Ascending aorta (tissue), 2 donors: ENCODE measurements around the gene ISG20L2. TPM values are rescaled to one million over a fixed set of nuclear protein-coding genes. Genes with fewer than 3 reads are reported as not detected.

ENCODE experiments used
- DNase-seq, 2 donors: peaks; one replicate each; pipeline ENCODE4 v3.0.0-alpha.2; 2019; ENCODE audit warnings: low spot score in 2 of 2
- H3K27ac ChIP-seq, 2 donors: fragments of 200-600 bp; sonication (generic); one replicate each; pipeline ENCODE4 v1.5.1; 2016 to 2017; ENCODE audit warnings: mild to moderate bottlenecking in 1 of 2
- H3K27me3 ChIP-seq: fragments of 200-600 bp; sonication (generic); one replicate; pipeline ENCODE4 v1.5.1; 2017
- H3K36me3 ChIP-seq, 2 donors: fragments of 200-600 bp; sonication (generic); one replicate each; pipeline ENCODE4 v1.5.1; 2016
- H3K4me1 ChIP-seq, 2 donors: fragments of 200-600 bp; sonication (generic); one replicate each; pipeline ENCODE4 v1.5.1; 2016 to 2017; ENCODE audit warnings: mild to moderate bottlenecking in 1 of 2
- H3K4me3 ChIP-seq, 2 donors: fragments of 200-600 bp; sonication (generic); one replicate each; pipeline ENCODE4 v1.5.1; 2016 to 2017; ENCODE audit warnings: mild to moderate bottlenecking in 1 of 2
- H3K9me3 ChIP-seq, 2 donors: fragments of 200-600 bp; sonication (generic); one replicate each; pipeline ENCODE4 v1.5.1; 2016
- CTCF ChIP-seq, 3 experiments: fragments of 200-600 bp in 2 of 3; fragments of 450-650 bp in 1 of 3; sonication (generic) in 2 of 3; IDR thresholded peaks; one replicate each; pipeline ENCODE4 v1.5.1; 2016 to 2019; ENCODE audit warnings: antibody characterized with exemption in 3 of 3, mild to moderate bottlenecking in 1 of 3, moderate library complexity in 1 of 3
- intact Hi-C: fragments of 100-400 bp; cut with DNase I; formaldehyde crosslinking; loops from one replicate; pipeline ENCODE4 v1.15.1; 2023
- total RNA-seq: library from RNA; depleted of rRNA; stranded (reverse); fragments of >200 nt; gene quantifications from one replicate; pipeline ENCODE4 v1.1.0, GENCODE V29; 2016

ISG20L2 gene
- total RNA-seq, 1 donor from 2014 or later = 7.8 TPM

GRCh38 chr1:156744344-156744743 lies 15.8 kb upstream of the ISG20L2 start:
- H3K36me3 ChIP-seq = peaks cover 20 to 40% of the 10 kb centered on the region in 2 donors
- no peak for DNase-seq
- intact Hi-C loops = loop anchor here (10.0 kb wide), 1 partner anchor 620 kb away; no protein-coding TSS in a partner anchor
- peaks cover 14 to 50% of the 10 kb centered on the region in 2 donors for H3K4me1 ChIP-seq
- no peak for TF ChIP-seq CTCF (IDR thresholded peaks at IDR 0.05)
- H3K27me3 ChIP-seq = no peaks in the 10 kb centered on the region
- H3K4me3 ChIP-seq = no peak overlapping the region
- peak overlapping the region; percentile 7 to 99 for H3K27ac ChIP-seq
- H3K9me3 ChIP-seq = no peaks in the 10 kb centered on the region

GRCh38 chr1:156743367-156744302 lies 15.1 kb upstream of the ISG20L2 start:
- intact Hi-C loops = loop anchor here (10.0 kb wide), 1 partner anchor 619 kb away; no protein-coding TSS in a partner anchor
- peak overlapping the region in 1 of 2 donors; percentile 7 for H3K27ac ChIP-seq
- H3K4me3 ChIP-seq = no peak overlapping the region
- H3K36me3 ChIP-seq = peaks cover 20 to 40% of the 10 kb centered on the region in 2 donors
- no peaks in the 10 kb centered on the region for H3K27me3 ChIP-seq
- DNase-seq = no peak
- no peaks in the 10 kb centered on the region for H3K9me3 ChIP-seq
- no peak for TF ChIP-seq CTCF (IDR thresholded peaks at IDR 0.05)
- H3K4me1 ChIP-seq = peaks cover 14 to 44% of the 10 kb centered on the region in 2 donors

- H3K9me3 ChIP-seq = no peaks in the 10 kb centered on the region
- TF ChIP-seq CTCF (IDR thresholded peaks at IDR 0.05) = no peak
- peaks cover 25 to 42% of the 10 kb centered on the region in 2 donors for H3K36me3 ChIP-seq
- intact Hi-C loops = loop anchor here (10.0 kb wide), 1 partner anchor 618 kb away; no protein-coding TSS in a partner anchor
- H3K4me3 ChIP-seq = no peak overlapping the region
- peaks cover 14 to 37% of the 10 kb centered on the region in 2 donors for H3K4me1 ChIP-seq
- no peak for DNase-seq
- no peak overlapping the region for H3K27ac ChIP-seq
- H3K27me3 ChIP-seq = no peaks in the 10 kb centered on the region
Observed at GRCh38 chr1:156742801-156743200, 14.2 kb upstream of the ISG20L2 start.

- no peak for TF ChIP-seq CTCF (IDR thresholded peaks at IDR 0.05)
- Histone ChIP-seq H3K36me3 (peaks cover 32 to 50% of the 10 kb centered on the region in 2 donors), H3K27ac (peak overlapping the region; percentile 87 to 91), H3K9me3 (no peaks in the 10 kb centered on the region), H3K4me3 (no peak overlapping the region), H3K4me1 (peaks cover 10 to 34% of the 10 kb centered on the region in 2 donors), H3K27me3 (no peaks in the 10 kb centered on the region)
- DNase-seq = no peak
- intact Hi-C loops = loop anchor here (10.0 kb wide), 1 partner anchor 617 kb away; no protein-coding TSS in a partner anchor
Observed at GRCh38 chr1:156742017-156742416, 13.5 kb upstream of the ISG20L2 start.

GRCh38 chr1:156741481-156741983 lies 13.0 kb upstream of the ISG20L2 start:
- peaks cover 36 to 53% of the 10 kb centered on the region in 2 donors for H3K36me3 ChIP-seq
- no peaks in the 10 kb centered on the region for H3K27me3 ChIP-seq
- no peak for DNase-seq
- intact Hi-C loops = loop anchor here (1.0 to 10.0 kb wide), 4 partner anchors 10 to 617 kb away; partner anchors contain the start of genes HDGF, ISG20L2, METTL25B and PRCC
- no peak for TF ChIP-seq CTCF (IDR thresholded peaks at IDR 0.05)
- no peaks in the 10 kb centered on the region for H3K9me3 ChIP-seq
- H3K4me3 ChIP-seq = peak overlapping the region; percentile 37 to 46
- peak overlapping the region; percentile 87 to 91 for H3K27ac ChIP-seq
- peaks cover 10 to 33% of the 10 kb centered on the region in 2 donors for H3K4me1 ChIP-seq
